ENCODE results near the gene ARSB.
"Not testable (repeated sequence)": the region's sequence is repeated elsewhere in the genome, so short reads cannot be mapped to it uniquely, and the experiment has no call there.

ARSB gene

DNA sequence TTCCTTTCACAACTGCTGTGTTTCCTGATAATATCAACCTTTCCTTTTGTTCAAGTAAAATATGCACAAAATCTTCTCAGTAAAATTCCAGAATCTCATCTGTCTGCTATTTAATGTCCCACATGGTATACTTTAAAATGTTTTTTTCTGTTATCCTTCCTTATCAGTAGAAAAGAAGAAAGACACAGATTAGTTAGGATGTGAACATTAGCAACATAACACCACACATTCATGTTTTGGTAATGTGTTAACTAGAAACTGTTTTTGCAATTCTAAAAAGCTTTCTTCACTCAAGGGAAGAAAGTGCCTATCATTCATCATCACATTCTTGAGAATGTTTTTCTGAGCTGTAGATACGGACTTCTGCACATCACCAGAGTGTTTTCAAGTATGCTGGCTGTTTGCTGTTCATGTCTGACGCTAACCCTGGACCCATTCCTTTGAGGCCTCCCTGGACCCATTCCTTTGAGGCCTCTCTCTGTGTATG, 10.5 kb upstream of the ARSB start:
- DNase-seq (ENCODE audit: low read depth), result no peak

DNA sequence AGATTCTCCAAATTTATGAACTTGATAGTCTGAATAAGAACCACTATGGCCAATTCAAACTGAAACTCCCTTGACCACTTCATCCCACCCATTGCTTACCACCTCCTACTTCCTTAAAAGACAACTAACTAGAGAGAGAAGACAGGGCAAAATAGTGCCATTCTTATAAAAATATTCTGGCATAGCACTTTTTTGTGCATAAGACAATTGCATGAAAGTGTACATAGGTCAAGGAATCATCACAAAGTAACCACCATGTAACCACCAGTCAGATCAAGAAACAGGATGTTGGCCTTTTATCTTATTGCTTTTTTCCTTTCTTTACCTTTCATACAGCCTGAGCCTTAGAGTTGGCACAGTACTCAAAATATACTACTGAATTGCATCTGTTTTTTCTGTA, 8.1 kb upstream of the ARSB start:
- no peak for DNase-seq (ENCODE audit: low read depth)

DNA sequence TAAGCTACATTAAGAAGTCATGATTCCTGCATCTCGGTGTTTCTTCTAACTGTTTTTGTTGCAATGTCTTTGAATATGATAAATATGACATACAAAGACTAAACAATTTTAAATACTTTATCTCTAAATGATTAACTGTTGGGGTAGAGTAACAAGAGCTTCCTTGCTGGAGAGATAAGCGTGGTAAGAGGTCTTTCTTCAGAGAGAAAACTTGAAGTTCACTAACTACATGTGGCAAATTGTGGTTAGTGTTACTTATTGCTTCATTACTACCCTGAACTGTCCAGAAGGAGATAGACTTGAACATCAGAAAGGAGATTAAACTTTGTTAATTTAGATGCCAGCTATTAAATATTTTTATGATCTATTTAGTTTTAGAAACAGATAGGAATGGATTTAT, 7.0 kb upstream of the ARSB start:
- no peak for DNase-seq (ENCODE audit: low read depth)

DNA sequence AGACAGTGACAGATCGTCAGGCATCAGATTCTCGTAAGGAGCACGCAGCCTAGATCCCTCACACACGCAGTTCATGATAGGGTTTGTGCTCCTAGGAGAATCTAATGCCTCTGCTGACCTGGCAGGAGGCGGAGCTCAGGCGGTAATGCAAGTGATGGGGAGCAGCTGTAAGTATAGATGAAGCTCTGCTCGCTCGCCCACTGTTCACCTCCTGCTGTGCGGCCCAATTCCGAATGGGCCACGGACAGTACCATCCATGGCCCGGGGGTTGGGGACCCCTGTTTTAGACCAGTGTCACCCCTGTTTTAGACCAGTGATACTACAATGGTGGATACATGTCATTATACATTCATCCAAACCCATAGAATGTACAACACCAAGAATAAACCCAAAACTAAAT, 4.0 kb upstream of the ARSB start:
- no peak for DNase-seq (ENCODE audit: low read depth)

DNA sequence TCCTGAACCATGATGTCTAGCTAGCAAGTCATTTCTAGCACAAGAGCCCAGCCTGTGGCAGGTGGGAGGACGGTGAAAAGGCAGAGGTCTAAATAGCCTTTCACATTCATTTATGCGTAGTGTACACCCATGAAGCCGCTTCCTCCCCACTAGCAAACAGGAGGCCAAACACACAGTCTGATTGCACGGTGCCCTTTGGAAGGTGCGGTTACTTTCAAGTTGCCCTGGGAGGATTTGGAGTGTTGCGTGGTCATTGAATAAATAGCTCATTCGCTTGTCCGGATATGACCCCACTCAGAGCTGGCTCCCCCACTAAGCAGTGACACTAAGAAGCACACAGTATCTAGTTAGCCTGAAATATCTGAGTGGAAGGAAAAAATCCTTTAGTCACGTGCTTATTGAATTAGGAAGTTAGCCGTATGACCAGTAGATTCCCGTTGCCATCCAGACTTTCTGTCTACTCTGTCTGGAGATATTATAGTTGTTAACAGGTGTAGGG, 664 bp upstream of the ARSB start:
- no peak for DNase-seq (ENCODE audit: low read depth)

DNA sequence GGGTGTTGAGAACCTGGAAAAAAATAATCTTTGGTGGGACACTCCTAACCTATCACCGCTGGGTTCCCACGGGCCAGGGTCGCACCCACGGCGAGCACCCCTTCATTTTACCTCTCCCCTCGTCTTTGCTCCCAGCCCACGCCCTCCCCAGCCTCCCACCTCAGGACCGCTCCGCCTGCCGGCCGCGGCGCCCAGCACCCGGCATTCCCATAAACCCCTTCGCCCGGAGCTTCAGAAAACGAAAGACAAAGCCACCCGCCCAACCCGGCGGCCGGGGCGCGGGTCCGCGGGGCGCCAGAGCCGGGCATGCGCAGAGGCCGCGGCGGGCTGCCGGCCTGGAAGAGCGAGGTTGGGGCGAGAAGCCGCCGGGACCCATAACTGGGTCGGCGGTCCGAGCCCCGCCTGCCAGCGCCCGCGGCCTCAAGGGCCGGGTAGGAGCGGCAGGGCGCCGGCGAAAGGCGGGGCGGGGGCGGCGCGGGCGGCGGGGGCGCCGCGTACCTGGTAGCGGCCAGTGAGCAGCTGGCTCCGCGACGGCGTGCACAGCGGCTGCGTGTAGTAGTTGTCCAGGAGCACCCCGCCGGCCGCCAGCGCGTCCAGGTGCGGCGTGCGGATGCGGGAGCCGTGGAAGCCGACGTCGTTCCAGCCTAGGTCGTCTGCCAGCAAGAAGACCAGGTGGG, 533 bp downstream of the ARSB start:
- DNase-seq (ENCODE audit: low read depth), result peak; percentile 60

DNA sequence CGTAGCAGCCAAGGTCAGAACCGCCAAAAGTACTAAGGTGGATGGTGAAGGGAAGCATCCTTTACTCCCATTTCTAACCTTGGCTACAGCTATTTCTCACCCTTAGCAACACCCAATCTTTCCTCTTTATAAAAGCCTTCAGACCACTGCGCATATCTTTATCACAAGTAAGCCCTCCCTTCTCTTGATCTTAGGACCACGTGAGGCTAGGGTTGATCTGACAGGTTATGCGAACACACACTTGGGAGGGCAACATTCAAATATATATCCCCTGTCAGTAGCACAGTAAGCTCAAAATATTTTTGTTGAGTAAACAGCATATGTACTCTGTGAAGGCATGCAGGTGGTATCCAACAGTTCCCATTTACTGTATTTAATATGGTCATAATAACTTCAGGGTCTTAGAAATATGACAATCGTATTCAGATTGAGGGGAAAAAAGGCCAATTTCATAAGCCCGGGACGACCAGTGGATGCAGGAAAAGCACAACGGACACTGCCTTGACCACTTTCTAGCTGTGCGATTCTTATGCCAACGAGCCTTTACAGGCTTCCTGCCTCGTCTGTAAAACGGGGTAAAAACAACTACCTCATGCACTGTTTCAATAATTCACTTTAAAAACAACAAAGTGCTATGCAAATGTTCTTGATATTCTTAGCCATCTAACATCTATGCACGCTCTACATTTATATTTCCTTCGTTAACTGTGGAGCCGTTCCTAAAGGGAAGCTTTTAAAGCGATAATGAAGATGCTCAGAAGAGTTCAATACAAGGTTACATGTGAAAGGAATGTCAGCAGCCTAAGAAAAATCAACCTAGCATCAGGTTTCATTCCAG, 1.3 kb downstream of the ARSB start:
- DNase-seq (ENCODE audit: low read depth), result no peak

DNA sequence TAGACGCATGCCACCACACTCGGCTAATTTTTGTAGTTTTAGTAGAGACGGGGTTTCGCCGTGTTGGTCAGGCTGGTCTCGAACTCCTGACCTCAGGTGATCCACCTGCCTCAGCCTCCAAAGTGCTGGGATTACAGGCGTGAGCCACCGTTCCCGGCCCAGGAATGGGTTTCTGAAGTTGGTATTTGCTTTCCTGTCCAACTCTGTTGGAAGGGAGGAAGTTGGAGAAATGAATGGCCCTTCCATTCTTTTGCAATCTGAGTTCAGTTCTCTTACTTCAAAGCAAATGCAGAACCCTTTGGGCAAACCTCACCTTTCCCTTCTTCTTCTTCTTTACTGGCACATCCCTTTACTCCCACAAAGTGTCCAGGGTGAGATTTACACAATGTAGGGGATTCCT, 1.9 kb downstream of the ARSB start:
- DNase-seq (ENCODE audit: low read depth), result not testable (repeated sequence)

DNA sequence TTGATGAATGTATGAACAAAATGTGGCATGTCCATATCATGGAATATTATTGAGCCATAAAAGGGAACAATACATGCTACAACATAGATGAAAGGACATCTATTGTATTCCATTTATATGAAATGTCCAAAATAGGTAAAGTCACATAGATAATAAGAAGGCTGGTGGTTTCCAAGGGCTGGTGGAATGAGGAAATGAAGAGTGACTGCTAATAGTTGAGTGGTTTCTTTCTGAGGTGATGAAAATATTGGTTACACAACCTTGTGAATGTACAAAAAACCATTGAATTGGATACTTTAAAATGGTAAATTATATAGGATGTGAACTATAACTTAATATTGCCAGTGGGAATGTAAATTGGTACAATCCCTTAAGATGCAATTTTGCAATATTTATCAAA, 5.2 kb downstream of the ARSB start:
- no peak for DNase-seq (ENCODE audit: low read depth)

DNA sequence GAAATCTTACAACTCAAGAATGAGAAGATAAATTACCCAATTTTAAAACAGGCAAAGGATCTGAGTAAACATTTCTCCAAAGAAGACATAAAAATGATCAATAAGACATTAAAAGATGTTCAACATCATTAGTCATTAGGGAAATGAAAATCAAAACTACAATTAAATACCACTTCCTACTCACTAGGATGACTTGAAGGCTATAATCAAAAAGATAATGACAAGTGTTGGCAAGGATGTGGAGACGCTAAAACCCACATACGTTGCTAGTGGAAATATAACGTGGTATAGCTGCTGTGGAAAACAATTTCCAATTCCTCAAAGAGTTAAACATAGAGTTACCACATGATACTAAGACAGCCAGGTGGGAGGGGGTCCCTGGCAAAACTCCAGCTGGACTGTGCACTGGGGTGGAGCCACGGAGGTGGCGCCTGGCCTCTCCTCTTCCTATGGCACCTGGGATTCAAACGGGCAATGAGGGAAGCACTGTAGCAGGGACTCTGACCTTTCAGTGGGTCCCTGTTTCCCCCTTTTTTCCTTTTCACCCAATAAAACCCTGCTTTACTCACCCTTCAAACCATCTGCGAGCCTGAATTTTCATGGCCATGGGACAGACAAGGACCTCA, 5.9 kb downstream of the ARSB start:
- DNase-seq (ENCODE audit: low read depth), result no peak

DNA sequence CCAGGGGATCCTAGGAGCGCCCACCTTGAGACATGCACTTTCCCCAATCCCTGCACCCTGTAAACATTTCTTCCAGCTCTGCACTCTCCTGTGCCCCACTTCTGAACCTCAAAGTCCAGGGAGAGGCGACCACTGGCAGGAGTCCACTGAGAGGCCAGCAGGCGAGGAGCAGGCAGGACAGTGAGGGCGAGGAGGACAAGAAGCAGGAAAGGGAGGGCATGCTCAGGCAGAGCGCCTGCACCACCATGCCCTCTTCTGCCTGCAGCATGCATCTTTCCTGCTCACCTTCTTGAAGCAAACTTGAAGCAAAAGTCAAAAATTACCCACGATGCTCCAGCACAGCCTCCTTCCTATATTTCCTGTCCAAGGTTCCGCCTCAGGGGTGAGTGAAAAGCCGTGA, 10.1 kb downstream of the ARSB start:
- no peak for DNase-seq (ENCODE audit: low read depth)

DNA sequence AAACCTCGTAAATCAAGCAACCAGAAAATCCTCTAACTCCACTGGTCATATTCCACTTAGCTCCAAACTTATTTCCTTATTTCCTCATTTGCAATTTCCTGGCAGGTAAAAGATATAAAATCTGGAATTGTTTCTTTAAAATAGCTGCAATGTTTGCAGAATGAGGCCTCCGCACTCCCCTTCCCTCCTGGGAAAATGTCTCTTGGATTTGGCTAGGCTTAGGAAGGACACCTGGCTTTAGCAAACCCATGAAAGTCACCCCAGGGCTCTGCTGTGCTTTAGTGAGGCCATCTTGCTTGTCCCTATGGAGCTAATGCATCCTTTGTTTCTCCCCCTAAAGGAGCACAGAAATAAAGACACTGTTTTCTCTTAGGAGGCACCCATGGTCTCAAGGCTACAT, 10.5 kb downstream of the ARSB start:
- DNase-seq (ENCODE audit: low read depth), result no peak

DNA sequence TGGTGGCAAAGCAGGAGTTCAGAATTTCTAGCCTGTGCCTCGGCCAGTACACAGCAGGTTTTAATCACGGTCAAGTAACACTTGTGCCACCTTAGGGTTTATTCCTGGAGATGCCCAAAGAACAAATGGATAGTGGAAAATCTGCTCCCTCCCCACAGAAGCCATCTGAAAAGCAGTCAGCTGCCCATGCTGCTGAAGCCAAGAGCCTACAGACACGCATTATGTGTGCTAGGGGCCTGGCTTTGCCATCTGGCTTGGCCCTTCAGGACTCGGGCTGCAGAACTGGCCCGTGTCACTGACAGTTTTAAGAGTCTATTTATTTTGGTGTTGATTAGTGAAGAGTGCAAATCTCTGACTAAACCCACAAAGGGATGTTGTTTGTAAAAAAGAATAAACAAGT, 11.1 kb downstream of the ARSB start:
- DNase-seq (ENCODE audit: low read depth), result no peak

DNA sequence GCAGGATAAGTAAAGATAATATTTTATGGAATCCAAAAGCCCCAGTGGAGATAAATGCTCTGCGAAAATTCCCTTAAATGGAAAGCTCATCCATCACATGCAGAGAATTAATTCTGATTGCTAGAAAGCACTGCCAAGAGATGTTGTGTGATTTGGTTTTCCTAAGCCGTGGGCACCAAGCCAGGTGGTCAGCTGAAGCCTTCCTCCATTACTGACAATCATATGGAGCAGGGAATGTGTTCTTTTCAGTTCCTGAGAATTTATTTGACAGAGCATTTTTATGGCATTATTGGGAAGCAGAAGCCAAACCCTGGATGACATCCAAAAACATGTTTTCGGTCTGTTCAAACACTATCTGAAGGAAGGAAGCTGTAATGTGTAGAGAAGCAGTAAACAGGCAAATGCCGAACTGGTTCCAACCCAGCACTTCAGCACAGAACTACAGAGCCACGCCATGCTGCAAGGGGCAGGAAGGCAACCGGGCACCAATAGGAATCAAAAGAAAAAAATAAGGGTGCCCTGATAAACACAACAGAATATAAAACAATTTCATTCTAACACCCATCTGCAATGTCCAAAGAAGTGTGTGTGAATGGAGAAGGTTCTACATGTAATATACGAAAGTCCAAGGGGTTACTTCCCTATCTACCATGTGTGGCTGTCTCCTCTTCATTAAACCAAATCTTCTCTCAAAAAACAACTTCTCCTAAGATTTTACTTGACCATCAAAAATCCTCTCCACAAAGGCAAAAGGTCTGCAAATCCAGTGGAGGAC, 12.3 kb downstream of the ARSB start:
- no peak for DNase-seq (ENCODE audit: low read depth)

DNA sequence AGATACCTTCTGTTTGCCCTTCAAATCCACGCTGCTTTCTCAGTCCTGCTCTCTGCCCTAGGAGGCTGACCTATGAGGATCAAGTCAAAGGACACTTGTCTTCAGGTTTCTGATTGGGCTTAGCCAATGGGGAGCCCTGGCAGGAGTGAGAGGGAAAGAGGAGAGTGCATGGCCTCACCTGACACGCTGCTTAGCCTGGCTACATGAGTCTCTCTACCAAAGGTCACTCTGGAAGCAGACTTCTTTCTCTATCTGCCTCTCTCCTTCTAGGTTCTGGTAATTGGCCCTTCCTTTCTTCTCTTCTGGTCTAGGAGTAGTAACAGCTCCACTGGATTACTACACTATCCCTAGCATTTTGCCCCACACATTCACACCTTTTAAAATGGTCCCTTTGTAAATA, 13.1 kb downstream of the ARSB start:
- no peak for DNase-seq (ENCODE audit: low read depth)

DNA sequence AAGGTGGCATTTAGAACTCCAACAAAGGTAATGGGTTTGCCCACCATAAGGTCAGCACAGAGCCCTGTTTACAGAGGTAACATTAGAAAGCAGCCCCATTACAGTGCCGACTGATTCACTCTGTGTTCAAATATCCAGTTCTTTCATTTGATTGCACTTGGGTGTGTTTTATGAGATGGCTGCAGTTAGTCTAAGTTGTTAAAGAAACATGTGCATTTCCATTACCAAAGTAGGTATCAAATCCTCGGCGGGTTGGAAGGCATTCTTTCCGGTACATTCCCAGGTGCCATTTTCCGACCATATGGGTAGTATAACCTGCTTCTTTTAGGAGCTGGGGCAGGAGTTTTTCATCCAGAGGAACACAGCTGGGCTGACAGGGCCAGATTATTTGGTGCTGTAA, 16.3 kb downstream of the ARSB start:
- no peak for DNase-seq (ENCODE audit: low read depth)

DNA sequence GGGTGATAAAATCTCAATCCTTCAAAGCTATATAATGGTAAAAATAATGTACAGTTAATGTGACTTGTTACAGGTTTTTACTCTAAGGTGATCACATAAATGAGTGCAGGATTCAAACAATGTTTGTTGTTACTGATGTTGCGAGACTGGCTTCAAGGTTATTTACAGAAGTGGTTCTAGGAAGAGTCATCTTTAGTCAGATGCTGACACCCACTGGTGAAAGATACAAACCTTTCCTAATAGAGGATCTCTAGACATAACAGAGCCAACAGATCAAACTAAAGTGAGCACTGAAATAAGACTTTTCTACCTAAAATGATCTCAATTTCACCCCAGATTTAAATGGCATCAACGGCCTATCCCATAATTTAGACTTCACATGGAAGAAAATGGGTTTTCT, 20.2 kb downstream of the ARSB start:
- no peak for DNase-seq (ENCODE audit: low read depth)

DNA sequence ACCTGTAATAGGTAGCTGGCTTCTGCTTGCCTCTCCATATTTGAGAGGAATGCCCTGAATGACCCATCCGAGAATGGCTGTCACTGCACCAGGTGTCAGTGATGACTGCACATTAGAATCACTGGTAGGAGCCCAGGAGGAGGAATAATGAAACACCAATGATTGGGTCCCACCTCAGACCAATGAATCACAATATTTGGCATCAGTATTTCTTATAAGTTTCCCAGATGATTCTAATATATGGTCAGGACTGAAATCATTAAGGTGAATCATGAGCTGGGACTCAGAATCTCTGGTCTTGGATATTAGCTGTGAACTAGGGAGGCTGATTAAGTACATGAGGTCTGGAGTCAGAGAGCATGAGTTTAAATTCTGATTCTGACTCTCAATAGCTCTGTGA, 23.4 kb downstream of the ARSB start:
- DNase-seq (ENCODE audit: low read depth), result no peak

DNA sequence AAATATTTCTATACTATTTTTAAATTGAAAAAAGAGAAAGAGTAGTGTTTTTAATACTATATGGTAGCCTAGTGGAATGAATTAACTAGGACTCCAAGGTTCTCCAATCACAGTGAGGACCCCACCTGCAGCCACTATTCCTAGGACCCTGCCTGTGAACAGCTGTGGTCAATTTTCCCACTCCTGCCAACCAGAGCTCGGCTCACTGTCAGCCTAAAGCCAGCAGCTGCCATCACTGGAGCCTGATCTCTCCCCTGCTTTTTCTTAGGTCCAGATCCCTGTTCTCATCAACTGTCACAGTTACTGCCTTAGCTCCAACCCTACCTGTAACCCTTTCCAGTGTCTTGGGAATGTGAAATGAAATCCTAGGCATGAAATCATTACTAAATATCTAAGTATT, 25.3 kb downstream of the ARSB start:
- no peak for DNase-seq (ENCODE audit: low read depth)

DNA sequence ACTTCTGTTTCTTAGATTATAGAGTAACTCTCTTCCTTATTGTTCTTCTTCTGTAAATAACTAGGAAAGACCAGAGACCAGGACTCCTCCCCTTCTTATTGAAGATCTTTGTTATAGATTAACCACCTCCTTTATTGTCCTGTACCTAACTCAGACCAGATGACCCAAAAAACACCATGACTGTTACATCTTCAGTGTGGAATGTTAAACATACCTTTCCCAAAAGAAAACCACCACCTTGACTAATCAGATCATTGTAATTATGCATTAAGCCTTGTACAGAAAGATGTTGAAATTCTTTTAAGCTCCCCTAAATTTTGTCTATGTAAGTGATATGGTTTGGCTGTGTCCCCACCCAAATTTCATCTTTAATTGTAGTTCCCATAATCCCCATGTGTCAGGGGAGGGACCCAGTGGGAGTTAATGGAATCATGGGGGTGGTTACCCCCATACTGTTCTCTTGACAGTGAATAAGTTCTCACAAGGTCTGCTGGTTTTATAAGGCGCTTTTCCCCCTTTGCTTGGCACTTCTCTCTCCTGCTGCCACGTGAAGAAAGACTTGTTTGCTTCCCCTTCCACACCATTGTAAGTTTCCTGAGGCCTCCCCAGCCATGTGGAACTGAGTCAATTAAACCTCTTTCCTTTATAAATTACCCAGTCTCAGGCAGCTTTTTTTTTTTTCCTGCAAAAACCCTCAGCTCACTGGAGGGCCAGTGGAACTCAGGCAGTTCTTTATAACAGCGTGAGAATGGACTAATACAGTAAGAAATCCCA, 26.3 kb downstream of the ARSB start:
- no peak for DNase-seq (ENCODE audit: low read depth)

DNA sequence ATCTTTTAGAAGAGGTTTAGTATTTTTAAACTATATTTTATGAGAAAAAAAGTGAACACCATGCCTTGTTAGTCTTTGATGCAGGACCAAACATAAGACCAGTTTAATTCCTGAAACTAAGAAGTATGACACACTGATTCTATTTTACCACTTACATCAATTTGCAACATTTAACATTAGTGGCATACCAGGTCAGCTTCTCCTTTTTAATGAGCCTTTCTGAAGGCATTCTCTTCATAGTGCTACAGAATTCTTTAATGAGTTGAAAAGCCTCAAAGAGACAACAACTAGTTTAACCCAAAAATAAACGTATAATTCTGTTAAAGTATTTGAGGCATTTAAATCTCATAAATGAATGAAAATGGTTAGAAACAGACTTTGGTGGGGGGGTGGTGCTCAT, 28.2 kb downstream of the ARSB start:
- no peak for DNase-seq (ENCODE audit: low read depth)
